DOHH2 (cell line): ENCODE measurements around the gene EIF5A2.

Experiments used
- H3F3A ChIP-seq: fragments of 200-600 bp; sonication (generic), shearing (Covaris generic); 2 replicates; pipeline ENCODE4 v1.6.0; 2016; ENCODE audit warnings: antibody characterized with exemption, mild to moderate bottlenecking; ENCODE audit not compliant: control insufficient read depth, insufficient read depth
- H3K27ac ChIP-seq: fragments of 200-600 bp; sonication (generic); 2 replicates; pipeline ENCODE4 v1.5.1; 2014; ENCODE audit warnings: low read depth, mild to moderate bottlenecking, low read length, moderate library complexity
- H3K27me3 ChIP-seq: fragments of 200-600 bp; sonication (generic); 2 replicates; pipeline ENCODE4 v1.6.1; 2014; ENCODE audit warnings: mild to moderate bottlenecking, low read length, mixed read lengths; ENCODE audit not compliant: control insufficient read depth
- H3K36me3 ChIP-seq: fragments of 200-600 bp; sonication (generic); 2 replicates; pipeline ENCODE4 v1.6.1; 2014; ENCODE audit warnings: mild to moderate bottlenecking, low read length, moderate library complexity, mixed read lengths; ENCODE audit not compliant: control insufficient read depth
- H3K4me1 ChIP-seq: fragments of 200-600 bp; sonication (generic); 2 replicates; pipeline ENCODE4 v1.6.1; 2014; ENCODE audit warnings: mild to moderate bottlenecking, low read length, mixed read lengths; ENCODE audit not compliant: control insufficient read depth
- H3K4me2 ChIP-seq: fragments of 200-600 bp; sonication (generic); 2 replicates; pipeline ENCODE4 v1.6.0; 2014; ENCODE audit warnings: mild to moderate bottlenecking, low read length, moderate library complexity
- H3K4me3 ChIP-seq: fragments of 200-600 bp; sonication (generic); 2 replicates; pipeline ENCODE4 v1.5.1; 2014; ENCODE audit warnings: mild to moderate bottlenecking, low read length, mixed read lengths
- H3K79me2 ChIP-seq: fragments of 200-600 bp; sonication (generic); 2 replicates; pipeline ENCODE4 v1.6.1; 2014; ENCODE audit warnings: mild to moderate bottlenecking, low read length, mixed read lengths; ENCODE audit not compliant: control insufficient read depth
- H3K9me2 ChIP-seq: fragments of 200-600 bp; sonication (generic); replicated peaks from 2 replicates; pipeline ENCODE4 v1.6.1; 2014; ENCODE audit warnings: mild to moderate bottlenecking, low read length, mixed read lengths; ENCODE audit not compliant: control insufficient read depth
- H3K9me3 ChIP-seq: fragments of 200-600 bp; sonication (generic); 2 replicates; pipeline ENCODE4 v1.6.1; 2014; ENCODE audit warnings: antibody characterized with exemption, low read length, mixed read lengths; ENCODE audit not compliant: control insufficient read depth, insufficient read depth
- H4K20me1 ChIP-seq: fragments of 200-600 bp; sonication (generic); 2 replicates; pipeline ENCODE4 v1.6.0; 2014; ENCODE audit warnings: low read depth, mild to moderate bottlenecking, antibody characterized with exemption, low read length, moderate library complexity; ENCODE audit not compliant: control insufficient read depth, insufficient read depth
- CTCF ChIP-seq: fragments of 200-600 bp; sonication (generic); IDR thresholded peaks from one replicate; pipeline ENCODE4 v1.5.1; 2014; ENCODE audit warnings: antibody characterized with exemption, mild to moderate bottlenecking, low read depth, low read length; ENCODE audit not compliant: poor library complexity, severe bottlenecking
- EZH2phosphoT487 ChIP-seq: fragments of 200-600 bp; sonication (generic); IDR thresholded peaks from 2 replicates; pipeline ENCODE4 v1.6.1; 2017; ENCODE audit warnings: borderline replicate concordance, mild to moderate bottlenecking, antibody characterized with exemption, low read length, moderate library complexity, mixed read lengths

The EIF5A2 gene

DNA sequence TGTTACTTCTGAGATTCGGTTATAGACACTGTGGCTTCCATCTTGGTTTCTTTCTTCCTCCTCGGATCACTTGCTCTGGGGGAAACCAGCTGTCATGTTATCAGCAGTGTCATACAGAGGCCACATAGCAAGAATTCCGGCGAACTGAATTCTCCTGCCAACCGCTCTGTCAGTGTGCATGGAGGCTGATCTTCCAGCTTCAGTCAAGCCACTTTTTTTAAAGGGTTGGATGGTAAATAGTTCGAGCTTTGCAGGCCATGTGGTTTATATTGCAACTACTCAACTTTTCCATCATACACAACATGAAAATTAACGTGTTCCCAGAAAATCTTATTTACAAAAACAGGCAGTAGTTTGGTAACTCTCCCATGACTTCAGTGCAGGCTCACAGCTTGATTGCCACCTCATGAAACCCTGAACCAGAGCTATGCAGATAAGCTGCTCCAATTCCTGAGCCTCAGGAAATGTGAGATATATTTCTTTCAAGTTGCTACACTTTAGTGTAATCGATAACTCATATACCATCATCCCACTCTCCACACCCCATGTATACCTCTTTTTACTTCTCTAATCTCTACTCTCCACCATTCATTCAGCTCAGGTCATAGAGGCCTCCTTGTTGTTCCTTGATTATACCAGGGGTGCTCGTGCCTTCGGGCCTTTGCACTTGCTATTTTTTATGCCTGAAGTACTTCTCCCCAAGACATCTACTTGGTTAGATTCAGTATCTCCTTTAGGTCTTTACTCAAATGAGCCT, 45.6 kb downstream of the EIF5A2 start:
- peaks cover 48% of the 10 kb centered on the region for H3F3A ChIP-seq
- H4K20me1 ChIP-seq, result peaks cover 12% of the 10 kb centered on the region; the same call in 1 of the 2 replicates
- no peak overlapping the region for H3K27ac ChIP-seq
- H3K9me2 ChIP-seq, result no peaks in the 10 kb centered on the region
- H3K36me3 ChIP-seq, result peaks cover 31% of the 10 kb centered on the region
- TF ChIP-seq EZH2phosphoT487, result no peak
- no peak for TF ChIP-seq CTCF
- H3K4me3 ChIP-seq, result no peak overlapping the region
- H3K27me3 ChIP-seq, result no peaks in the 10 kb centered on the region
- H3K79me2 ChIP-seq, result peaks cover 5% of the 10 kb centered on the region
- H3K9me3 ChIP-seq, result no peaks in the 10 kb centered on the region
- peaks cover 12% of the 10 kb centered on the region for H3K4me1 ChIP-seq
- H3K4me2 ChIP-seq, result no peak overlapping the region

DNA sequence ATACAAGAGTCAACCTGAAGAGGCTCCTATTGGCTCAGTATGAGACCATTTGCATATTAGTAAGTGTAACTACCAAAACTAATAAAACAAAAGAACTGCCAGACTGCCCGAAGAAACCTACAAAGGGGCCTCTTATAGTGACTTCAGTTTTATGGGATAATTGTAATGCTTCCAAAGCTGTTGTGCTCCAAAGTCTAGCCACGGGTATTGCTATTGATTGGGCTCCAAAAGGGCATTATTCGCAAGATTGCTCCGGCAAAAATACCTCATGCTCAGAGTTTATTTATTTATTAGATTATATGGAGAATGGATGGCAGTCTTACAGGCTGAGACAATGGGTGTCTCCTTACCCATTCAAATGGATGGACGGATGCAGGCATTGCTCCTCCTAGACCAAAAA, 49.8 kb downstream of the EIF5A2 start:
- Histone ChIP-seq H3K4me2 (no peak overlapping the region), H3K4me1 (no peaks in the 10 kb centered on the region), H3K27ac (no peak overlapping the region), H3K9me3 (no peaks in the 10 kb centered on the region), H3K27me3 (no peaks in the 10 kb centered on the region), H3K79me2 (no peaks in the 10 kb centered on the region), H4K20me1 (no peaks in the 10 kb centered on the region), H3K4me3 (no peak overlapping the region), H3K36me3 (no peaks in the 10 kb centered on the region), H3K9me2 (no peaks in the 10 kb centered on the region), H3F3A (peaks cover 6% of the 10 kb centered on the region; the same call in 1 of the 2 replicates)
- TF ChIP-seq CTCF (no peak), EZH2phosphoT487 (no peak)

DNA sequence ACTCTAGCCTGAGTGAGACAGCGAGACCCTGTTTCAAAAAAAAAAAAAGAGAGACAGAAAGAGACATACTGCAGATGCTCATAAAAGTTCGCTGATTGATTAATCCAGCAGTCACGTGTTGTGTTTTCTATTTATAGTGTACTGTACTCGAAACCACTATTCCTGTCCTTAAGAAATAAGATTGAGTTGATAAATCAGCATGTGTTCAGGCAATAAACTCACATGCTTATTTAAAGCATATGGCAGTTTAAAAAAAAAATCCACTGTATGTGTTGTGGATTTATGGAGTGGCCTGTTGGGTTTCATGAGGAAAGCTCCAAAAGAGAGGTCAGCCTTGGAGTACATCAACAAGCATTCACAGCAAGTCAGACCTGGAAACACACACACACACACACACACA, 56.1 kb downstream of the EIF5A2 start:
- Histone ChIP-seq H3K4me2 (no peak overlapping the region), H3K9me3 (no peaks in the 10 kb centered on the region), H3K27ac (no peak overlapping the region), H3K27me3 (no peaks in the 10 kb centered on the region), H3K9me2 (no peaks in the 10 kb centered on the region), H3F3A (no peaks in the 10 kb centered on the region), H3K79me2 (no peaks in the 10 kb centered on the region), H3K4me3 (no peak overlapping the region), H4K20me1 (no peaks in the 10 kb centered on the region), H3K4me1 (no peaks in the 10 kb centered on the region), H3K36me3 (no peaks in the 10 kb centered on the region)
- TF ChIP-seq CTCF (no peak), EZH2phosphoT487 (no peak)
